Activated naive CD8-positive, alpha-beta T cell treated with anti-CD3 and anti-CD28 coated beads, Interleukin-2, amount 10 ng/mL, durations not matched to agents 7 days and 5 days (primary cell): ENCODE measurements around the gene RAD9A. TPM values are rescaled to one million over a fixed set of nuclear protein-coding genes. Genes with fewer than 3 reads are reported as not detected.

ENCODE experiments used
- ATAC-seq: fragments of 150-1000 bp; cut with Tn5 transposase; one replicate; pipeline ENCODE4 v1.10.0; 2021; ENCODE audit warnings: low read depth, moderate library complexity
- POLR2A ChIA-PET: fragments of 350-600 bp; sonication (Branson Sonifier 250); formaldehyde crosslinking; loops from one replicate; lab custom pipeline; 2021; ENCODE audit warnings: antibody characterized with exemption; lab: Charles Lee
- DNase-seq: peaks from one replicate; pipeline ENCODE4 v3.0.0; 2021
- H3K27ac Mint-ChIP-seq: one replicate; pipeline ENCODE4 v1.8.0; 2022; ENCODE audit warnings: mild to moderate bottlenecking, mixed read lengths
- H3K27me3 Mint-ChIP-seq: one replicate; pipeline ENCODE4 v1.8.0; 2022; ENCODE audit warnings: mild to moderate bottlenecking, moderate library complexity, mixed read lengths
- H3K36me3 Mint-ChIP-seq: one replicate; pipeline ENCODE4 v1.8.0; 2021; ENCODE audit warnings: mild to moderate bottlenecking, mixed read lengths
- H3K4me1 Mint-ChIP-seq: one replicate; pipeline ENCODE4 v1.8.0; 2021; ENCODE audit warnings: mixed read lengths
- H3K4me3 Mint-ChIP-seq: one replicate; pipeline ENCODE4 v1.8.0; 2022; ENCODE audit warnings: mild to moderate bottlenecking, moderate library complexity, mixed read lengths
- H3K9me3 Mint-ChIP-seq: one replicate; pipeline ENCODE4 v1.8.0; 2021; ENCODE audit warnings: mixed read lengths
- total RNA-seq, 2 experiments: library from RNA; stranded (reverse); gene quantifications; one replicate each; pipeline ENCODE4 v1.2.3, GENCODE V29; 2021

Gene RAD9A
- total RNA-seq, 2 experiments from 2014 or later = 65.3 to 67.1 TPM

DNA sequence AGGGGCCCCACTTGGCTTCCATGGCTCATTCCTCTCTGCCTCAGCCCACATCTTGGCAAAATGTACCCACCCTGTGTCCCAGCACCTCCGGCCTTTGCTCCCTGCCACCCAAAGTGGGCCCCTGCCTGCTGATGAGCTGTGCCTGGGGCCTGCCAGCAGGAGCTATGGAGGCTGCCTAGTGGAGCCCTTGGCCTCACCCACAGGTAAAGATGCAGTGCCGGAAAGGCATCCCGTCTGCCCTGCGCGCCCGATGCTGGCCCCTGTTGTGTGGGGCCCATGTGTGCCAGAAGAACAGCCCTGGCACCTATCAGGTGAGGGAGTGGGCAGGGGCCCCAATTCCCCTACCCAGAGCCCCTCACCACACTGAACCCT is 13.4 kb downstream of the RAD9A start:
- peak overlapping the region; percentile 98 for H3K4me3 Mint-ChIP-seq
- peaks cover 44% of the 10 kb centered on the region for H3K36me3 Mint-ChIP-seq
- ATAC-seq (no peak), DNase-seq (peak; percentile 63)
- POLR2A ChIA-PET = interaction anchor here (0.5 to 12.5 kb wide), 12 partner anchors 9 to 132 kb away, joined by 3 to 491 read pairs (median 16); partner anchors contain the start of genes AIP, CARNS1, POLD4 and PTPRCAP
- no peaks in the 10 kb centered on the region for H3K27me3 Mint-ChIP-seq
- peaks cover 48% of the 10 kb centered on the region for H3K4me1 Mint-ChIP-seq
- H3K9me3 Mint-ChIP-seq = no peaks in the 10 kb centered on the region
- H3K27ac Mint-ChIP-seq = peak overlapping the region; percentile 95

DNA sequence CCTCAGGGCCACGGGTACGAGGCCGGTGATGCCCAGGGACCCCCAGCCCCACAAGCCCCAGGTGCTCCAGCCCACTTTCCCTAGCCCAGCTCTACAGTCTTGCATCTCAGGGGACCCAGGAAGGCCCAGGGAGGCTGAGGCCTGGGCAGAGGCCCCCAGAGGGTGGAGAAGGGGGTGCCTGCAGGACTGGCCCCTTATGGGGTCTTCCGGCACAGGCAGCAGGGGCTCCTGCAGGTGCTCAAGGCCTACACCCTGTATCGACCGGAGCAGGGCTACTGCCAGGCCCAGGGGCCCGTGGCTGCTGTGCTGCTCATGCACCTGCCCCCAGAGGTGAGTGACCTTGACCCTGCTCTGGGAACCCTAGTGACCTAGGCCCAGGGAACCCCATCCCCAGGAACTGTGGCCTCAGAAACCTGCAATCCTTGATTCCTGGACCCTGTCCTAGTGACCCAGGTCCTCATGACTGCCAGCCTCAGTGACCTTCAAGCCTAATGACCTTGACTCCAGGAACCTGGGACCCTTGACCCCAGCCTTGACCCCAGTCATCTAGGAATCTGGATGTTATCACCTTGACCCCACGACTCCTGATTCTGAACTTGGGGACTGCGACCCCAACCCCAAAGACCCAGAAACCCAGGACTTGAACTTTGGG is 14.0 kb downstream of the RAD9A start:
- ATAC-seq = no peak
- peaks cover 40% of the 10 kb centered on the region for H3K36me3 Mint-ChIP-seq
- H3K9me3 Mint-ChIP-seq = no peaks in the 10 kb centered on the region
- POLR2A ChIA-PET = interaction anchor here (0.5 to 12.5 kb wide), 11 partner anchors 10 to 117 kb away, joined by 3 to 491 read pairs (median 19); partner anchors contain the start of genes AIP, CARNS1, POLD4 and PTPRCAP
- H3K4me1 Mint-ChIP-seq = peaks cover 48% of the 10 kb centered on the region
- H3K4me3 Mint-ChIP-seq = peak overlapping the region; percentile 98
- H3K27ac Mint-ChIP-seq = peak overlapping the region; percentile 95
- peak; percentile 54 for DNase-seq
- H3K27me3 Mint-ChIP-seq = no peaks in the 10 kb centered on the region

DNA sequence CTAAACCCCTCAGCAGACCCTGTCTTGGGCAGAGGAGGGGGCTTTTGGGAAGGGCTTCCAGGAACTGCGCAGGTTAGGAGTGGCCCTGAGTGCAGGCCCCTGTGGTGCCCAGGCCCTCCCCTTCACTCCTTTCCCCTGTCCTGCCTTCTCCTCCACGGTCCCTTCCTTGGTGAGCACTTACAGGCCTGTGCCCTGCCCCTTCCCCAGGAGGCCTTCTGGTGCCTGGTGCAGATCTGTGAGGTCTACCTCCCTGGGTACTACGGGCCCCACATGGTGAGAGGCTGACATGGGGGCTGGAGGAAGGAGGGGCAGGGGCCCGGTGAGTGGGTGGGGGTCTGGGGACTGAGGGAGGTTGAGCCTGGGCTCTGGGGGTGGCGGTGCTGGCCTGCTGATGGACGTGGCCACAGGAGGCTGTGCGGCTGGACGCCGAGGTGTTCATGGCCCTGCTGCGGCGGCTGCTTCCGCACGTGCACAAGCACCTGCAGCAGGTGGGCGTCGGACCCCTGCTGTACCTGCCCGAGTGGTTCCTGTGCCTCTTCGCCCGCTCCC is 14.7 kb downstream of the RAD9A start:
- peak overlapping the region; percentile 98 for H3K4me3 Mint-ChIP-seq
- H3K27me3 Mint-ChIP-seq = no peaks in the 10 kb centered on the region
- DNase-seq (no peak), ATAC-seq (no peak)
- POLR2A ChIA-PET = interaction anchor here (0.7 to 3.5 kb wide), 13 partner anchors 10 to 119 kb away, joined by 3 to 181 read pairs (median 4); partner anchors contain the start of genes CDK2AP2, PTPRCAP, RAD9A and RPS6KB2
- H3K9me3 Mint-ChIP-seq = no peaks in the 10 kb centered on the region
- peak overlapping the region; percentile 95 for H3K27ac Mint-ChIP-seq
- peaks cover 55% of the 10 kb centered on the region for H3K4me1 Mint-ChIP-seq
- H3K36me3 Mint-ChIP-seq = peaks cover 40% of the 10 kb centered on the region

- Mint-ChIP-seq H3K4me1 (peaks cover 59% of the 10 kb centered on the region), H3K36me3 (peaks cover 40% of the 10 kb centered on the region), H3K27me3 (no peaks in the 10 kb centered on the region), H3K4me3 (peak overlapping the region; percentile 98), H3K9me3 (no peaks in the 10 kb centered on the region), H3K27ac (peak overlapping the region; percentile 95)
- POLR2A ChIA-PET = interaction anchor here (0.7 to 3.5 kb wide), 16 partner anchors 10 to 139 kb away, joined by 3 to 181 read pairs (median 4); partner anchors contain the start of genes CDK2AP2, PTPRCAP, RAD9A and RPS6KB2
- DNase-seq (peak; percentile 59), ATAC-seq (no peak)
These were observed 15.3 kb downstream of the RAD9A start for GRCh38 chr11:67406969-67407687.

DNA sequence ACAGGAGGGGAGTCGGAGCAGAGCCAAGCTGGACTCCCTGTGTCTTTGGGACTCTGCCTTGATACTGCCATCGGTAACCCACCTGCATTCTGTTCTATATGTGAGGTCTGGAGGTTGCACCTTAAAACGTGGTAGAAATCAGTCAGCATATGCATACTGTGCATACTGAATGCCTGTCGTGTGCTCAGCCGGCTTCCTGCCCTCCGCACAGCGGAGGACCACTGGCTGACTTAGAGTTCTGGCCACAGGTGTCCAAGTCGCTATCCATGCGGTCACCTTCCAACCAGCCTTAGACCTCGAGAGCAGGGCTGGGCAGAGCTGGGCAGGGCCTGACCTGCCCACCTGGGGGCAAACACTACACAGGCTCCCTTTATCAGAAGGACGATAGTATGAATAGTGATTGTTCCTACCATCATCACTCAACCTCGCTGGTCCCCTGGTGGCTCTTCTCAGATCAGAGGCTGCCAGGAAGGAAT is 15.9 kb downstream of the RAD9A start:
- H3K27ac Mint-ChIP-seq = peak overlapping the region; percentile 95
- DNase-seq (no peak), ATAC-seq (no peak)
- peak overlapping the region; percentile 98 for H3K4me3 Mint-ChIP-seq
- H3K9me3 Mint-ChIP-seq = no peaks in the 10 kb centered on the region
- peaks cover 40% of the 10 kb centered on the region for H3K36me3 Mint-ChIP-seq
- H3K4me1 Mint-ChIP-seq = peaks cover 65% of the 10 kb centered on the region
- POLR2A ChIA-PET = interaction anchor here (0.6 to 3.5 kb wide), 19 partner anchors 8 to 140 kb away, joined by 3 to 181 read pairs (median 5); partner anchors contain the start of genes AIP, CDK2AP2, POLD4 and PTPRCAP
- no peaks in the 10 kb centered on the region for H3K27me3 Mint-ChIP-seq

GRCh38 chr11:67408437-67409200 is 16.8 kb downstream of the RAD9A start:
- DNase-seq (no peak), ATAC-seq (peak; percentile 27)
- Mint-ChIP-seq H3K9me3 (no peaks in the 10 kb centered on the region), H3K27me3 (no peaks in the 10 kb centered on the region), H3K4me1 (peaks cover 68% of the 10 kb centered on the region), H3K27ac (peak overlapping the region; percentile 95), H3K4me3 (peak overlapping the region; percentile 98), H3K36me3 (peaks cover 40% of the 10 kb centered on the region)
- POLR2A ChIA-PET = interaction anchor here (0.6 to 3.5 kb wide), 22 partner anchors 8 to 141 kb away, joined by 3 to 181 read pairs (median 5); partner anchors contain the start of genes AIP, ANKRD13D, CORO1B and POLD4

GRCh38 chr11:67409261-67409666 is 17.5 kb downstream of the RAD9A start:
- Mint-ChIP-seq H3K27me3 (no peaks in the 10 kb centered on the region), H3K27ac (peak overlapping the region; percentile 95), H3K4me3 (peak overlapping the region; percentile 98), H3K36me3 (peaks cover 38% of the 10 kb centered on the region), H3K9me3 (no peaks in the 10 kb centered on the region), H3K4me1 (peaks cover 67% of the 10 kb centered on the region)
- POLR2A ChIA-PET = interaction anchor here (0.6 to 3.5 kb wide), 19 partner anchors 9 to 141 kb away, joined by 3 to 181 read pairs (median 5); partner anchors contain the start of genes AIP, ANKRD13D, CORO1B and POLD4
- peak; percentile 69 for ATAC-seq
- DNase-seq = peak; percentile 86

GRCh38 chr11:67409781-67410368 is 18.1 kb downstream of the RAD9A start:
- POLR2A ChIA-PET = interaction anchor here (1.1 to 3.5 kb wide), 9 partner anchors 9 to 75 kb away, joined by 3 to 181 read pairs (median 20); partner anchors contain the start of genes AIP, CORO1B, PTPRCAP and RAD9A
- peak overlapping the region; percentile 98 for H3K4me3 Mint-ChIP-seq
- no peaks in the 10 kb centered on the region for H3K27me3 Mint-ChIP-seq
- peak overlapping the region; percentile 94 for H3K27ac Mint-ChIP-seq
- DNase-seq = peak; percentile 57
- H3K36me3 Mint-ChIP-seq = peaks cover 33% of the 10 kb centered on the region
- peaks cover 63% of the 10 kb centered on the region for H3K4me1 Mint-ChIP-seq
- peak; percentile 3 for ATAC-seq
- H3K9me3 Mint-ChIP-seq = no peaks in the 10 kb centered on the region

GRCh38 chr11:67410369-67410831 is 18.6 kb downstream of the RAD9A start:
- Mint-ChIP-seq H3K27ac (peak overlapping the region; percentile 94), H3K4me1 (peaks cover 67% of the 10 kb centered on the region), H3K9me3 (no peaks in the 10 kb centered on the region), H3K27me3 (no peaks in the 10 kb centered on the region), H3K36me3 (peaks cover 27% of the 10 kb centered on the region), H3K4me3 (peak overlapping the region; percentile 98)
- POLR2A ChIA-PET = interaction anchor here (1.1 to 16.1 kb wide), 3 partner anchors 24 to 128 kb away, joined by 5 to 412 read pairs (median 6); partner anchors contain the start of genes AIP, PTPRCAP and RPS6KB2
- DNase-seq = no peak
- ATAC-seq = no peak

- Mint-ChIP-seq H3K27me3 (no peaks in the 10 kb centered on the region), H3K27ac (peak overlapping the region; percentile 94), H3K4me1 (peaks cover 67% of the 10 kb centered on the region), H3K9me3 (no peaks in the 10 kb centered on the region), H3K36me3 (peaks cover 22% of the 10 kb centered on the region), H3K4me3 (peak overlapping the region; percentile 39)
- DNase-seq = no peak
- POLR2A ChIA-PET = interaction anchor here (1.1 to 16.1 kb wide), 8 partner anchors 9 to 128 kb away, joined by 3 to 412 read pairs (median 11); partner anchors contain the start of genes AIP, PPP1CA, PTPRCAP and RAD9A
- ATAC-seq = no peak
These were observed 19.4 kb downstream of the RAD9A start for GRCh38 chr11:67410984-67411784.

- H3K27ac Mint-ChIP-seq = peak overlapping the region; percentile 45
- POLR2A ChIA-PET = interaction anchor here (1.0 to 16.1 kb wide), 11 partner anchors 9 to 140 kb away, joined by 3 to 412 read pairs (median 6); partner anchors contain the start of genes CORO1B, PPP1CA, PTPRCAP and RAD9A
- H3K4me1 Mint-ChIP-seq = peaks cover 69% of the 10 kb centered on the region
- peaks cover 16% of the 10 kb centered on the region for H3K36me3 Mint-ChIP-seq
- no peak for ATAC-seq
- no peaks in the 10 kb centered on the region for H3K9me3 Mint-ChIP-seq
- H3K27me3 Mint-ChIP-seq = no peaks in the 10 kb centered on the region
- no peak overlapping the region for H3K4me3 Mint-ChIP-seq
- DNase-seq = no peak
These were observed 20.0 kb downstream of the RAD9A start for GRCh38 chr11:67411785-67412152.
